ENCODE measurements around the gene VTA1.

DNA sequence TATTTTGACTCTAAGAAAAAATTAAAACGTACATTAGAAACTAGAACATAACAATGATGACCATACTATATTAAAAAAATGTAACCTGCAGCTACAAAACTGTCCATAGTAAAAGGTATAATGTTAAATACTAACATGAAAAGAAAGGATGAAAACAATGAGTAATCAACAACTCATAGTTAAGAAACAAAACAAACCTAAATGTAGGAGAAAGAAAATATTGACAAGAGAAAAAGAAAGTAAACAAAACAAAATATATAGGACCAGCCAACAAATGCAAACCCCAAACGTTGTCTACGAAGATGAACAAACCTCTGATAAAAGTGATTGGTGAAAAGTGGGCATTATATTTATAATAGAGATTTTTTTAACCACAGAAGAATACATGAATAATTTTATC lies 113.7 kb downstream of the VTA1 start:
- no peak for TF ChIP-seq POLR2A (IDR thresholded peaks at IDR 0.05)
- TF ChIP-seq, protein P1, sequence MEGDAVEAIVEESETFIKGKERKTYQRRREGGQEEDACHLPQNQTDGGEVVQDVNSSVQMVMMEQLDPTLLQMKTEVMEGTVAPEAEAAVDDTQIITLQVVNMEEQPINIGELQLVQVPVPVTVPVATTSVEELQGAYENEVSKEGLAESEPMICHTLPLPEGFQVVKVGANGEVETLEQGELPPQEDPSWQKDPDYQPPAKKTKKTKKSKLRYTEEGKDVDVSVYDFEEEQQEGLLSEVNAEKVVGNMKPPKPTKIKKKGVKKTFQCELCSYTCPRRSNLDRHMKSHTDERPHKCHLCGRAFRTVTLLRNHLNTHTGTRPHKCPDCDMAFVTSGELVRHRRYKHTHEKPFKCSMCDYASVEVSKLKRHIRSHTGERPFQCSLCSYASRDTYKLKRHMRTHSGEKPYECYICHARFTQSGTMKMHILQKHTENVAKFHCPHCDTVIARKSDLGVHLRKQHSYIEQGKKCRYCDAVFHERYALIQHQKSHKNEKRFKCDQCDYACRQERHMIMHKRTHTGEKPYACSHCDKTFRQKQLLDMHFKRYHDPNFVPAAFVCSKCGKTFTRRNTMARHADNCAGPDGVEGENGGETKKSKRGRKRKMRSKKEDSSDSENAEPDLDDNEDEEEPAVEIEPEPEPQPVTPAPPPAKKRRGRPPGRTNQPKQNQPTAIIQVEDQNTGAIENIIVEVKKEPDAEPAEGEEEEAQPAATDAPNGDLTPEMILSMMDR (IDR thresholded peaks at IDR 0.05): no peak

Data from tibial nerve (tissue), 3 donors.